GM18907 (cell line): ENCODE data around the gene USP47.

Experiments used
- ATAC-seq: cut with Tn5 transposase; IDR thresholded peaks from one replicate; pipeline ENCODE4 v1.9.1; 2021; ENCODE audit warnings: mild to moderate bottlenecking, moderate library complexity; ENCODE audit not compliant: unreplicated experiment

USP47 gene

GRCh38 chr11:11996321-11997048 lies 154.7 kb downstream of the USP47 start:
- no peak for ATAC-seq

- no peak for ATAC-seq
Observed at GRCh38 chr11:11997049-11997322, 155.2 kb downstream of the USP47 start.

GRCh38 chr11:11998091-11998781 lies 156.5 kb downstream of the USP47 start:
- ATAC-seq = no peak

- no peak for ATAC-seq
Observed at GRCh38 chr11:12001186-12001585, 159.4 kb downstream of the USP47 start.

- no peak for ATAC-seq
Observed at GRCh38 chr11:12003336-12003735, 161.6 kb downstream of the USP47 start.

- ATAC-seq = no peak
Observed at GRCh38 chr11:12003815-12004214, 162.0 kb downstream of the USP47 start.

- no peak for ATAC-seq
Observed at GRCh38 chr11:12005061-12005460, 163.3 kb downstream of the USP47 start.

GRCh38 chr11:12005476-12005875 lies 163.7 kb downstream of the USP47 start:
- no peak for ATAC-seq

- no peak for ATAC-seq
Observed at GRCh38 chr11:12006552-12007229, 164.9 kb downstream of the USP47 start.

- no peak for ATAC-seq
Observed at GRCh38 chr11:12007230-12007593, 165.4 kb downstream of the USP47 start.

GRCh38 chr11:12007769-12008737 lies 166.3 kb downstream of the USP47 start, which contains the start of gene DKK3:
Gene DKK3 (minus strand): TSS chr11:12008626. CDS start chr11:12008582, 44 bp downstream.
- no peak for ATAC-seq
